Ascending aorta (tissue), 2 donors: Measurements from ENCODE around the gene FAM227B. TPM values are rescaled to one million over a fixed set of nuclear protein-coding genes. Genes with fewer than 3 reads are reported as not detected.
"Not testable (repeated sequence)": the region's sequence is repeated elsewhere in the genome, so short reads cannot be mapped to it uniquely, and the experiment has no call there.

Experiments
- DNase-seq, 2 donors: peaks; one replicate each; pipeline ENCODE4 v3.0.0-alpha.2; 2019; ENCODE audit warnings: low spot score in 2 of 2
- H3K27ac ChIP-seq, 2 donors: fragments of 200-600 bp; sonication (generic); one replicate each; pipeline ENCODE4 v1.5.1; 2016 to 2017; ENCODE audit warnings: mild to moderate bottlenecking in 1 of 2
- H3K27me3 ChIP-seq: fragments of 200-600 bp; sonication (generic); one replicate; pipeline ENCODE4 v1.5.1; 2017
- H3K36me3 ChIP-seq, 2 donors: fragments of 200-600 bp; sonication (generic); one replicate each; pipeline ENCODE4 v1.5.1; 2016
- H3K4me1 ChIP-seq, 2 donors: fragments of 200-600 bp; sonication (generic); one replicate each; pipeline ENCODE4 v1.5.1; 2016 to 2017; ENCODE audit warnings: mild to moderate bottlenecking in 1 of 2
- H3K4me3 ChIP-seq, 2 donors: fragments of 200-600 bp; sonication (generic); one replicate each; pipeline ENCODE4 v1.5.1; 2016 to 2017; ENCODE audit warnings: mild to moderate bottlenecking in 1 of 2
- H3K9me3 ChIP-seq, 2 donors: fragments of 200-600 bp; sonication (generic); one replicate each; pipeline ENCODE4 v1.5.1; 2016
- intact Hi-C: fragments of 100-400 bp; cut with DNase I; formaldehyde crosslinking; loops from one replicate; pipeline ENCODE4 v1.15.1; 2023
- total RNA-seq: library from RNA; depleted of rRNA; stranded (reverse); fragments of >200 nt; gene quantifications from one replicate; pipeline ENCODE4 v1.1.0, GENCODE V29; 2016
- TF ChIP-seq, protein P1 (sequence below), 3 experiments: fragments of 200-600 bp in 2 of 3; fragments of 450-650 bp in 1 of 3; sonication (generic) in 2 of 3; IDR thresholded peaks; one replicate each; pipeline ENCODE4 v1.5.1; 2016 to 2019; ENCODE audit warnings: antibody characterized with exemption in 3 of 3, mild to moderate bottlenecking in 1 of 3, moderate library complexity in 1 of 3

The FAM227B gene
- total RNA-seq, 1 donor from 2014 or later: not detected

- Histone ChIP-seq H3K27ac (no peak overlapping the region), H3K9me3 (no peaks in the 10 kb centered on the region), H3K36me3 (no peaks in the 10 kb centered on the region), H3K27me3 (no peaks in the 10 kb centered on the region), H3K4me1 (peaks cover 0 to under 1% of the 10 kb centered on the region in 2 donors), H3K4me3 (no peak overlapping the region)
- intact Hi-C loops: no loop called here
- TF ChIP-seq, protein P1, sequence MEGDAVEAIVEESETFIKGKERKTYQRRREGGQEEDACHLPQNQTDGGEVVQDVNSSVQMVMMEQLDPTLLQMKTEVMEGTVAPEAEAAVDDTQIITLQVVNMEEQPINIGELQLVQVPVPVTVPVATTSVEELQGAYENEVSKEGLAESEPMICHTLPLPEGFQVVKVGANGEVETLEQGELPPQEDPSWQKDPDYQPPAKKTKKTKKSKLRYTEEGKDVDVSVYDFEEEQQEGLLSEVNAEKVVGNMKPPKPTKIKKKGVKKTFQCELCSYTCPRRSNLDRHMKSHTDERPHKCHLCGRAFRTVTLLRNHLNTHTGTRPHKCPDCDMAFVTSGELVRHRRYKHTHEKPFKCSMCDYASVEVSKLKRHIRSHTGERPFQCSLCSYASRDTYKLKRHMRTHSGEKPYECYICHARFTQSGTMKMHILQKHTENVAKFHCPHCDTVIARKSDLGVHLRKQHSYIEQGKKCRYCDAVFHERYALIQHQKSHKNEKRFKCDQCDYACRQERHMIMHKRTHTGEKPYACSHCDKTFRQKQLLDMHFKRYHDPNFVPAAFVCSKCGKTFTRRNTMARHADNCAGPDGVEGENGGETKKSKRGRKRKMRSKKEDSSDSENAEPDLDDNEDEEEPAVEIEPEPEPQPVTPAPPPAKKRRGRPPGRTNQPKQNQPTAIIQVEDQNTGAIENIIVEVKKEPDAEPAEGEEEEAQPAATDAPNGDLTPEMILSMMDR (IDR thresholded peaks at IDR 0.05): no peak
- DNase-seq: no peak
These were observed 148.9 kb downstream of the FAM227B start for GRCh38 chr15:49471733-49472132.

GRCh38 chr15:49471248-49471647, 149.4 kb downstream of the FAM227B start:
- H3K9me3 ChIP-seq, H3K4me3 ChIP-seq, H3K36me3 ChIP-seq, intact Hi-C loops, H3K27ac ChIP-seq, H3K4me1 ChIP-seq, DNase-seq, H3K27me3 ChIP-seq: not testable (repeated sequence)
- TF ChIP-seq, protein P1 (IDR thresholded peaks at IDR 0.05): peak in 1 of 3 experiments; percentile 12

- Histone ChIP-seq H3K27ac (no peak overlapping the region), H3K9me3 (no peaks in the 10 kb centered on the region), H3K4me1 (peaks cover 0 to 2% of the 10 kb centered on the region in 2 donors), H3K36me3 (no peaks in the 10 kb centered on the region), H3K4me3 (no peak overlapping the region), H3K27me3 (no peaks in the 10 kb centered on the region)
- intact Hi-C loops: no loop called here
- no peak for DNase-seq
- TF ChIP-seq, protein P1 (IDR thresholded peaks at IDR 0.05): no peak
These were observed 152.2 kb downstream of the FAM227B start for GRCh38 chr15:49468481-49468839.

GRCh38 chr15:49467746-49468480, 152.7 kb downstream of the FAM227B start:
- TF ChIP-seq, protein P1 (IDR thresholded peaks at IDR 0.05): no peak
- Histone ChIP-seq H3K4me1 (peaks cover 0 to 3% of the 10 kb centered on the region in 2 donors), H3K36me3 (no peaks in the 10 kb centered on the region), H3K27me3 (no peaks in the 10 kb centered on the region), H3K27ac (no peak overlapping the region), H3K9me3 (no peaks in the 10 kb centered on the region), H3K4me3 (no peak overlapping the region)
- intact Hi-C loops: no loop called here
- DNase-seq: no peak

- H3K4me3 ChIP-seq: no peak overlapping the region
- peaks cover 0 to 14% of the 10 kb centered on the region in 2 donors for H3K4me1 ChIP-seq
- TF ChIP-seq, protein P1 (IDR thresholded peaks at IDR 0.05): no peak
- H3K27me3 ChIP-seq: no peaks in the 10 kb centered on the region
- DNase-seq: no peak
- H3K9me3 ChIP-seq: no peaks in the 10 kb centered on the region
- H3K36me3 ChIP-seq: no peaks in the 10 kb centered on the region
- H3K27ac ChIP-seq: no peak overlapping the region
- intact Hi-C loops: no loop called here
These were observed 154.5 kb downstream of the FAM227B start for GRCh38 chr15:49466119-49466518.
